GM18519 (cell line): ENCODE data around the gene TUT1.
"Not testable (repeated sequence)": the region's sequence is repeated elsewhere in the genome, so short reads cannot be mapped to it uniquely, and the experiment has no call there.

Experiments
- ATAC-seq: cut with Tn5 transposase; IDR thresholded peaks from one replicate; pipeline ENCODE4 v1.9.1; 2021; ENCODE audit warnings: mild to moderate bottlenecking, moderate library complexity; ENCODE audit not compliant: unreplicated experiment, low FRiP score

TUT1 gene

GRCh38 chr11:62604460-62605120, 13.3 kb upstream of the TUT1 start:
- no peak for ATAC-seq

- no peak for ATAC-seq
These were observed 12.5 kb upstream of the TUT1 start for GRCh38 chr11:62603776-62604299.

- no peak for ATAC-seq
These were observed 11.7 kb upstream of the TUT1 start for GRCh38 chr11:62603072-62603408.

DNA sequence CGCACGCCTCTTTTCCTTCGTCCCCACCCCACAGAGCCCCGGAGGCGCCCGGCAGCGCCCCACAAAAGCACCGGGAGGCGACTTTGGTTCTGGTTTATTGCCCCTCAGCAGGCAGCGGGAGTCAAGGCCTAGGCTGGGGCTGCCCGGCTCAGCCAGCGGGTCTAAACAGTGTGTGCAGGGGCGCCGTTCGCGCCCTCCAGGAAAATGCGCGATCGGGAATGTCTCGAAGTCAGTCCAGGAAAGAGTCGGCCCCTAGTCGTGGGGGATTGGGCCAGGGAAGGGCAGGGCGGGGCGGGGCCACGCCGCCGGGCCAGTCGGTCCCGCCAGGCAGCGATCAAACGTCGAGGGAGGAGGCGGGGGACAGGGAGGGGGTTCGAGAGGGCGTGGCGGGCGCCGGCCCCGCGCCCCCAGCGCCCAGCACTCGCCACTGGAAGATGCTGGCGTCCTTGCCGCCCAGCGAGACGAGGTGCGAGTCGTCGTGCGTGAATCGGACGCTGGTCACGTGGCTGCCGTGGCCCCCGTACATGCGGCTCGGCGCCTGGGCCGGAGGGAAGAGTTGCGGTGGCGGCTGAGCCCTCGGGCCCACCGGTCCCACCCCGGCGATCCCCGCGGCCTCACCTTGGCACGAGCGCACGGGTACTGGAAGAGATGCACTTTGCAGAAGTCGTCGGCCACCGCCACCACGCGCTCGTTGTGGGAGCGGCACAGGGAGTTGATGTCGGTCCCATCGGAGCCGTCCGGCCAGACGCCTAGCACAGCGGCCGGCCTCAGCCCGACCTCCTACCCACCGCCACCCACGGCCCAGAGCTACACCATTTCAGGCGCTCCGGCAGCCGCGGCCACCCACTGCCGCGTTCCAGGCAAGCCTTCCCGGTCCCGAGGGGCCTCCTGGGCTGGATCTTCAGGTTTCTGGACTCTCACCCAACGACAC, 11.1 kb upstream of the TUT1 start:
- no peak for ATAC-seq

GRCh38 chr11:62601372-62602140, 10.2 kb upstream of the TUT1 start, which contains the start of gene MTA2:
Gene MTA2 (minus strand): TSS chr11:62601865. CDS start chr11:62601450, 415 bp downstream.
- peak; percentile 64 for ATAC-seq

GRCh38 chr11:62601122-62601371, 9.7 kb upstream of the TUT1 start:
- ATAC-seq, result peak; percentile 1

DNA sequence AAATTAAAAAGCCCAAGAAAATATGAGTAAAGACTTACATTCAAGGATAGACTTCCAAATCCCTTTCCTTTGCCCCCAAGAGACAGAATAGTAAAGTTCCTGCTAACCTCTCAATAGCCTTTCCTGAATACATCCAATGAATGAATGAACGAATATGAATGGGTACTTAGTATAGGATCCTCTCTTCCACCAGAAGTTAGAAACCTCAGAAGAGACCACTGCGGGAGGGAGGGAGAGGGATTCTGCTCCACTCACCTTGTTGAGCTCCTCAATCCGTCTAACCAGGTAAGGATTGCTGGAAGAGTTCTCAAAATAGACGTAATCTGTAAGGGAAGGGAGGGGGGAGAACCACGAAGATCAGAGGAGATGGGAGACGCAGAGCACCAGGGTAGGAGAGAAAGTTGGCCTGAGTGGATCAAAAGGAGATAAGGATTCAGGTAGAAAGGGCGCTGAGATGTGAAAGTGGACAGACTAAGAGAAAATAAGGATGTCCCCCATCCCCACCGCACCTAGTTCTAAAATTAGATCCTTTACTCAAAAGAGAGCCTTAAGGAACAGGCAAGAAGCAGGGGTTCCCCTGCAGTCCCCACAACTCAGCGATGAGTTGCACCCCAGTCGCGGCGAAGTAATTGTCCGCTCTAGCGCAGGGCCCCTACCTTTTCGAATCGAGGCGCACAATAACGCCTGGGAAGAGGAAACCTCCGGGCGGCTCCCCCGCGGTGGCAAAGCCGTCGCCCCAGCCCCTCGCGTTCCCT, 9.2 kb upstream of the TUT1 start:
- no peak for ATAC-seq

DNA sequence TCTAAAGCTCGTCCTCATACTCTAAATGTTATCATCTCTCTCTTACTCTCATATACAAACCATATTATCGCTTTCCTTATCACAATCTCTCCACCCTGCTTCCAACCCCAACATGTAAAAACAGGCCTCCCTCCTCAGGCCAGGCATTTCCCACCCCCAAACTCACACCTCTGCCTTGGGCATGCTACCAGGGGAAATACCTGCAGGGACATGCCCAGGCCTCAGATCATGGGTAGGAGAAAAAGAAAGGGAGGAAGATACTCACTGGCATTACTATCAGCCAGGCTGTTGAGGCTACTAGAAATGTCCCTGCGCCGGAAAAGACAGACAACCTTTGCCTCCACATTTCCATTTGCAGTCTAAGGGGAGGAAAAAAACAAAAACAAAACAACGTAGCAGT, 8.6 kb upstream of the TUT1 start:
- no peak for ATAC-seq

DNA sequence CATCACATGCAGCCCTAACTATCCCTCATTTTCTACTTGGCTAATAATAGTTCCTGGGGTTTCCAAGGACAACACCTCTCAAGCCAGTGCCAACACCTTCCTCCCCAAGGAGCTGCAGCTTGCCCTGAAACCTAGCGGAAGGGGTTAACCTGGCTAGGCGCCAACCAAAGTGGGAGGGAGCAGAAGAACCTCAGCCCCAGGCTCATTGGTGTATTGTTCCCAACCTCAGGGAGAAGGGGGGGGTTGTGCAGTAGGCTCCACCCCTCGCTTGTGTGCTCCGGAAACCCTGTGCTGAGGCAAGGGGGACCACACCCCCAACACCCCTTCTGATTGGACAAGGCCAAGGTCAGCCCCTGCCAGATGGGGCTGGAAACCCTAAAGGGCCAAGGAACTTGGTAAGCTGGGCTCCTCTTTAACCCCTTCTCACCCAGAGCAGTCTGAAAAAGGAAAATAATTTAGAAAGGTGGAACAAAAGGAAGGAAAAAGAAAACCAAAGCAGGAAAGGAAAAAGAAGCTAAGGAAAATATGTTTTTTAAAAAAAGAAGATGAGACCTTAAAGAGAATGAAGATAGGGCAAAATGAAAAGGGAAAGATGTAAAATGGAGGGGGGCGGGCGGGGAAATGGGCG, 7.9 kb upstream of the TUT1 start:
- no peak for ATAC-seq

DNA sequence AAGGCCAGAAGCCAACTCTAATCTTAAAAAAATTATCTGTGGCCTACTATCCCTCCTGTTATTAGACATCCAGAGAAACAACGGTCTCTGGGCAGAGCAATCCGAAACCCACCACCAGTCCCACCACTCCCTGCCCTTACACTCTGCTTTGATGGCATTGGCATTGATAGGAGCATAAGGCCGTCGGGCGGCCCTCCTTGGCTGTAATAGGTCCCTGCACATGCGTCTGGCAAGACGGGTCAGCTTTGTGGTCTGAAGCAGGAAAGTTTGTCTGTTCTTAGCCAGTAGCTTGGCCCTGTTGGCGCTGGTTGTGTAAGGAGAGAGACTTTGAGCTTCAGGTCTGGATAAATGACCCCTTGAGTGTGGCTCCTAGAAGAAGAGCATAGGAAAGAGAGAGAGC, 3.8 kb upstream of the TUT1 start:
- no peak for ATAC-seq

GRCh38 chr11:62593434-62594044, 2.2 kb upstream of the TUT1 start:
- no peak for ATAC-seq

GRCh38 chr11:62592989-62593421, 1.7 kb upstream of the TUT1 start:
- ATAC-seq, result no peak

DNA sequence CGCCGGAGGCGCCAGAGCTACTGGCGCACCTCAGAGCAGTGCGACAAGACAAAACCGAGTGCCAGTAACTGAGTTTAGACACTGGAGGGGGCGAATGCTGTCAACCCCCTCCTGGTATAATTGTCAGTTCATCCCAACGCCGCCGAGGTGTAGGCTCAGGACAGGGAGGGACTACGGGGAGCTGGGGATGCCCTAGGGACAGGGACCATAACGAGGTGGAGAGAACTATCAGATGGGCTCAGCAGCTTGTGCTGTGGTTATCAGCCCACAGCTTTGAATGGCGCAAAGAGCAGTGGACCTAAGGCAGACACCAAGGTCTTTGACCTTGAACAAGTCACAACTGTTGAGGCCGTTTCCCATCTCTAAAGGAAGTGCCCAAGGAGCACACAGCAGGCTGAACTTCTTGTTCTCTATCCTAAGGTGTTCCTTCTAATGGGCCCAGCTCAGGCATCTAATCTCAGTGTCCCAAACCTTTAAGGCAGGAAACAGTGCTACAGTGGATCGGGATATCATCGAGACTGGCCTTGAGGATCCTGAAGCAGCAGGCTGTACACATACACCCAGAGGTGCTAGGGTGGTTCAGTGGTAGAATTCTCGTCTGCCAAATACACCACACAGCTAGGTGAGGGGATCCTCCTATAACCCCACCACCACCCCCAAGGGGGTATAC, 958 bp upstream of the TUT1 start:
- ATAC-seq, result no peak

GRCh38 chr11:62588966-62589637, 2.2 kb downstream of the TUT1 start:
- no peak for ATAC-seq

DNA sequence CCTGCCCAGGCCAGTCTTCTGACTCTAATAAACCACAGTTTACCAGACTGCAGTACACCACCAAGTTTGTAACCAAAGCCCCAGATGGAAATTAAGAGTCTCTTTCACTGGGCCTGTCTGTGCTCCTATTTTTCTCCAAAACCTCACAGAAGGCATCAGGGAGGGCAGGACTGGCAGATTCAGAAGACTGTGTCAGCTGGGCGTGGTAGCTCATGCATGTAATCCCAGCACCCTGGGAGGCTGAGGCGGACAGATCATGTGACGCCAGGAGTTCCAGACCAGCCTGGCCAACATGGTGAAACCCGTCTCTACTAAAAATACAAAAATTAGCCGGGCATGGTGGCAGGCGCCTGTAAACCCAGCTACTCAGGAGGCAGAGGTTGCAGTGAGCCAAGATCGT, 6.0 kb downstream of the TUT1 start:
- not testable (repeated sequence) for ATAC-seq

DNA sequence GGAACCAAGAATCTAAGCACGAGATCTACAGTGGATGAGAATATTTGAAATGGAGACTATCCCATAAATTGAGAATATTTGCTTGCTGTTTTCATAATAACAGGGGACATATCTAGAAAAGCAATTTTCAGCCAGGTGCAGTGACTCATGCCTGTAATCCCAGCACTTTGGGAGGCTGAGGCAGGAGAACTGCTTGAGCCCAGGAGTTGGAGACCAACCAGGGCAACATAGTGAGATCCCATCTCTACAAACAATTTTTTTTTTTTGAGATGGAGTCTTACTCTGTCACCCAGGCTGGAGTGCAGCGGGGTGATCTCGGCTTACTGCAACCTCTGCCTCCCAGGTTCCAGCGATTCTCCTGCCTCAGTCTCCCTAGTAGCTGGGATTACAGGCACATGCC, 9.6 kb downstream of the TUT1 start:
- ATAC-seq, result not testable (repeated sequence)

GRCh38 chr11:62580959-62581715, 10.2 kb downstream of the TUT1 start:
- ATAC-seq, result no peak

DNA sequence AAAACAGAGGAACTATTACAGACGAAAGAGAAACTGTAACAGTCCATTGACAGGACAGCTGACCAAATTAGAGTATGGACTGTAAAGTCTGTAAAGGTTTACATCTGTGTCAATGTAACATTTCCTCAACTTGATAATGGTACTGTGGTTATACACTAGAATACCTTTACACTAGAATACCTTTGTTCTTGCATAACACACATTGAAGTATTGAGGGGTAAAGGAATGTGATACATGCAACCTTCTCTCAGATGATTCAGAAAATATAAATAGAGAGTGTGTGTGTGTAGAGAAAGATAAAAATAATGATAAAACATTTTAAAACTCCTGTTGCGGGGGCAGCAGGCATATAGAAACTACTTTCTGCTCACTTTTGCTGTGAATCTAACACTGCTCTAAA, 12.1 kb downstream of the TUT1 start:
- ATAC-seq, result no peak
